ENCODE data around the gene CD53. TPM values are rescaled to one million over a fixed set of nuclear protein-coding genes. Genes with fewer than 3 reads are reported as not detected.
A peak's percentile ranks its signal among the peaks of the same experiment; 100 is the strongest.

The CD53 gene
- total RNA-seq, 1 experiment from 2014 or later = not detected

DNA sequence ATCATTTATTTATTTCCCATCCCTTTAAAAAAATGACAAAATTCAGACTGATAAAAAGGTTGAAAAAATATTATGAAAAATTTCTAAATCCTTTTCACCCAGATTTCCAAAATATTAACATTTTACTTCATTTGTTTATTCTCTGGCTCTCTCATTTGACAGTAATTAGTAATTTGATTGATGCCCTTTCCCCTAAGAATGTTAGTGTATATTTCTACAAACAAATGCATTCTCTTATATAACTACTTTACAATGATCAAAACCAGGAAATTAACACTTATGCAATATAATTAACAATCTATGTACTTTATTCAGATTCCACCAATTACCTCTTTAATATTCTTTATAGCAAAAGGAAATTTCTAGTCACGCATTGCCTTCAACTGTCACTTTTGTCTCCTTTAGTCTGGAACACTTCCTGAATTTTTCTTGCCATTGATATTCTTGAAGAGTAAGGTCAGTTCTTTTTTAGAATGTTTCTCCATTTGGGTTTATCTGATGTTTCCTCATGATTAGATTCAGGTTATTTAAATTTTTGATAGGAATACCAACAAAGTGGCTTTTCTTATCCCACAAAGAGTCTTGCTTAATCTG, 3.9 kb downstream of the CD53 start:
- DNase-seq (ENCODE audit: low read depth) = no peak

DNA sequence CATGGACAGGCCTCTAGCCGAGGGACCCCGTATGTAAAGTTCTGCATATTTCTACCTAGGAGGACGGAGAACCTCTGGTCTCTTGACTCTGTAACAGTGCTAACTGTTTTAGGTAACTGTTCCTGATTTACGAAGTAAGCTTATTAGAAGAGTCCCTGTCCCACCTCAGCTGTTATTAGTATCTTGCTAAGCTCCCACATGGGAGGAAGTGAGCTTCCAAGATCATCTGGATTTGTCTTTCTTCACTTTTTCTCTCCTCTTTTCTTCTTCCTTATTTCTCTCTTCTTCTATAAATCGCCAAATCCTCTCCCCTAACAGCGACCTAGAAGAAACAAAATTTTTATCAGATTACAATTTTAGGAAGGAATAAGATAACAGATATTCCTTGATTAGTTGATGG, 4.4 kb downstream of the CD53 start:
- DNase-seq (ENCODE audit: low read depth) = no peak

DNA sequence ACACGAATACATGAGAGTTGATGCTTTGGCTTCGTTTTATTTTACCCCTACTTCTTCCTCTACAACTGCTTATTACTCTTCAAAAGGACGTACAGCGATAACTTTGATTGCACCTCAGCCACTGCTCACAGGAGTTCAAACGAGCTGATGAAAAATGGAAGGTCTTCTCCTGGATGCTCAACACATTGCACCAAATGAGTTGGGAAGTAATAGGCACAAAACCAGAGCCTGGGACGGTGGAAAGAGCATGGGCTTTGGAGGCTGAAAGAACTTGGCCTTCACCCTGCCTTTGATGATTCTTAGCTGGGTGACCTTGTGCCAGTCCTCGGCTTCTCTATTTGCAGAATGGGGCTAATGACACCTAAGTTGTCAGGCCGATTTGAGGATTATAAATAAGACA, 4.8 kb downstream of the CD53 start:
- DNase-seq (ENCODE audit: low read depth) = no peak

DNA sequence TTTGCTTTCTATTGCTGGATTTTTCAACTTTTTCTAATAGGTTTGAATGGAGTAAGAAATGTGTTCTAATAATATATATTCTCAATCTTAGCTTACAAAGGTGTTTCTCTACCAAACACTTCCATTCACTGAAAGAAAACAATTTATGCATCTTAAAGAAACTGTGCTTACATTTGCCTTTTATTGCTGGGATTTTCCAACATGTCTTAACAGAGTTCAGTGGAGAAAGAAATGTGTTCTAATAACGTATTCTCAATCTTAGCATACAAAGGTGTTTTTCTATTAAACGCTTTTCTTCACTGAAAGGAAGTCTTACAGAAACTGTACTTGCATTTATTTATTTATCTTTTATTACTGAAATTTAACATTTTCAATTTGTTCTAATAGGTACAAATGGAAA, 5.6 kb downstream of the CD53 start:
- no peak for DNase-seq (ENCODE audit: low read depth)

DNA sequence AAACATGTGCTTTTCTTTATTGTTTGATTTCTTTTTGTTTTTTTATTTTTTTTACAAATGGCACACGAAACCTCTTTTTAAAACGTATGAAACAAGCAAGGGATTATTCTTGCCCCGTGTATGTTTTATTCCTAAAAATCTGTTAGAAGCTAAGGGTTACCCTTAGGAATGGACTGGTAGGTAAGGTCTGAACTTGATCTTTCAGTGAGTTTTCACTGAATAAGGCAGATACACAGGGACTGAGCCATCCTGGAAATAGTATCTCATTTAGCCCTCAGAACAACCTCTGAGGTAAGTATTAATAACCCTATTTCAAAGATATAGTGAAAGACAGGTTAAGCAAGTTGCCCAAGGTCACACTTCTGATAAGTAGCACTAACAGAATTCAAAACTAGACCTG, 6.0 kb downstream of the CD53 start:
- DNase-seq (ENCODE audit: low read depth) = no peak

DNA sequence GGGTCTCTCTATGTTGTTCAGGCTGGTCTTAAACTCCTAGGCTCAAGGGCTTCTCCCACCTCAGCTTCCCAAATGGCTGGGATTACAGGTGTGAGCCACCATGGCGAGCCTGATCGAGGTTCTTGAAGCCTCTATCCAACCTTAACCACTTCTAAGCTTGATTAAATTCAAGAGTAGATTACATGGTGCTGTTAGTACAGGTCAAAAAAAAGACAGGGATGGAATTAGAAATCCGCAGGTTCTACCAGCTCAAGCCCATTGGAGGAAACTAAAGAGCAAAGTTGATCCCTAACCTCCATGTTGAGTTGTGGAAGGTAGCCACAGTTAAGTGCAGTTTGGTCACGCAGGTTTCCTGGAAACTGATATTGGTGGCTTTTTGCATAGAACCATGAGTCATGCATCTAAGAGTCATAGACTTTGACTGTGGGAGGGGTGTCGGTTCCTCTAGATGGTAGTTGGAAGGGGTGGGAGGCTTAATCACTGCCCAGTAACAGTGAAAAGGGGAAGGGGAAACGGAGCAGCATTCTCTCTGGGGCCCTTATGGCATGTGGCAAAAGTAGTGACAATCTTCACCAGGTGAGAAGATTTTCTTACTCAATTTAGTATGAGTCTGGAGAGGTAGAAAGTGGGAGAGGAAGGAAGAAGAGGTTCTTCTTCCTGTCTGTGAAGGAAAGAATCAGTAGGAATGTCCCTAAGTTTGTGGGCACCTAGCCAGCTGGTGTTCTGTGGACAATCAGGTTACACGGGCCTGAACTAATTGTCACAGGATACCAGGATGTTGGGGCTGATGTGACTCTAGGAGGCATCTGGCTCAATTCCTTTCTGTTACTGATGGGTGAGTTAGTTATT, 7.0 kb downstream of the CD53 start:
- peak; percentile 25 for DNase-seq (ENCODE audit: low read depth)

DNA sequence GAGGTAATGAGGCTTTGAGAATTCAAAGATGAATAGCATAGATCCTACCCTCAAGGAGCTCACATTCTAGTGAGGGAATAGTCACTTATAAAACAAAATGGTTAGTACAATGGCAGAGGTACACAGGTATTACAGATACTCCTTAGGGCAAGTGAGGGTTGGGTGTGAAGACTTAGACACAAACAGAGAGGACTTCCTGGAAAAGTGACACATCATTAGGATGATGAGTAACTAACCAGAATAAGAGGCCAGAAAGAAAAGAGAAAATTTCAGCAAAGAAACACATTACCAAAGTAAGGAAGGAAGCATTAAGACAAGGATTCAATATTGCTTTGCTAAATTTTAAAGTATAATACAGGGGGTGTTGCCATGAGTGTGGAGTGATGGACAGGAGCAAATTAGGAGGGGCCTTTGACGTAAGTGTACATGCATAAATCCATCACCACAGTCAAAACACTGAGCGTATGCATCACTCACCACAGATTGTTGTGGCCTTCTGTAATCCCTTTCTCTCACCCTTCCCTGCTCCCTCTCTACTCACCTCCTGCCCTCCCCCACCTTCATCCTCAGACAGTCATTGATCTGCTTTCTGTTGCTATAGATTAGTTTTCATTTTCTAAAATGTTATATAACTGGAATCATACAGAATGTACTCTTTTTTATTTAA, 7.9 kb downstream of the CD53 start:
- no peak for DNase-seq (ENCODE audit: low read depth)

DNA sequence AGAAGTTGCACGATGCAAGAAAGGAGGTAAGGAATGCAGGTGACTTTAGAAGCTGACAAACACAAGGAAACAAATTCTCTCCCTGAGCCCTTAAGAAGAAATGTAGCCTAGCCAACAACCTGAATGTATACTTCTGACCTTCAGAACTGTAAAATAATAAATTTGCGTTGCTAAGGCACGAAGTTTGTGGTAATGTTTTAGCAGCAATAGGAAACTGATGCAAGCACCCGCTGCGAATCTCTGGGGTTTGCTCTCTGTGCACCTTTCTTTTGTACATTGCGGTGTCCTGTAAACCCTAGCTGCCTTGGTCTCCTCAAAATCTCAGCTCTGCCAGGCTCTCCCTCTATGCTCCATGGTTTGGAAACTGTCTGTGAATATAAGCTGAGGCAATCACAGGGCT, 15.1 kb downstream of the CD53 start:
- DNase-seq (ENCODE audit: low read depth) = no peak

DNA sequence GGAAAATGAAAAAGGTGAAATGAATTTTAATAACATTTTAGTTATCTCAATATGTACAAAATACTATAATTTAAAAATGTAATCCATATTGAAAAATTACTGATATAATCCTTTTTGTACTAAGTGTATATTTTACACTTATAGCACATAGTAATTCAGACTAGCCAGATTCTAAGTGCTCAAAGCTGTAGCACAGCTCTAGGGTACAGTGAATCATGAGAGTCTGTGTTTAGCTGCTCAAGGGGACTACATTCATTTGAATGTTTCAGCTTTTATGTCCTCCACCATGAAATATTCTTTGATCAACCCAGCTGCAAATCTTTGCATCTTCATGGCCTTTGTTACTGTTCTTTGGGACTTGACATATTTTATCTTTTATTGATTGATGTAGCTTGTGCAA, 15.7 kb downstream of the CD53 start:
- no peak for DNase-seq (ENCODE audit: low read depth)

DNA sequence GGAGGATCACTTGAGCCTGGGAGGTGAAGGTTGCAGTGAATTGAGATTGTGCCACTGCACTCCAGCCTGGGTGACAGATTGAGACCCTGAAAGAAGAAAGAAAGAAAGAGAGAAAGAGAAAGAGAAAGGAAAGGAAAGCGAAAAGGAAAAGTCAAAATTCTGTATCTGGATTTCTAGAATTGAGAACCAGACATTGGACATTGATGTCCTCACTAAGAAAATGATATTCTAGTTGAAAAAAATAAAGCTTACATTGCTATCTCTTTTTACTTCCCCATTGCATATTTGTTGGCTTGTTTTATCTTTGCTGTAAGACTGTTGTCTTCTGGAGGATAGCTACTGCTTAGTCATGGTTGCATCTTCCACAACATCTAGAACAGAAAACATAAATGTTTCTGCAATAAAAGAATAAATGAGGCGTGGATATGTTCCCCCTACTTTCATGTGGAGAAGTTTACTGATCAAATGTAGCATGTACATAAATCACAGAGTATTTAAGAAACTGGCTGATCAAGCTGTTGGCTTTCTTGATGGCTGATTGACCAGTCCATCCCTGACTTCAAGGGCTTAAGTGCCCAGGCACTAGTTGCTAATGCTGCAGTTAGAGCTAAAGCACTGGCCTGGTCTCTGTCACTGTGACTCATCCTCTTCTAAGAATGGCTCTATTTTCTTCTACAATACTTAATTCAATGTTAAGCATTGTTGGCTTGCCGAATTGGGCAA, 17.7 kb downstream of the CD53 start:
- peak; percentile 8 for DNase-seq (ENCODE audit: low read depth)

DNA sequence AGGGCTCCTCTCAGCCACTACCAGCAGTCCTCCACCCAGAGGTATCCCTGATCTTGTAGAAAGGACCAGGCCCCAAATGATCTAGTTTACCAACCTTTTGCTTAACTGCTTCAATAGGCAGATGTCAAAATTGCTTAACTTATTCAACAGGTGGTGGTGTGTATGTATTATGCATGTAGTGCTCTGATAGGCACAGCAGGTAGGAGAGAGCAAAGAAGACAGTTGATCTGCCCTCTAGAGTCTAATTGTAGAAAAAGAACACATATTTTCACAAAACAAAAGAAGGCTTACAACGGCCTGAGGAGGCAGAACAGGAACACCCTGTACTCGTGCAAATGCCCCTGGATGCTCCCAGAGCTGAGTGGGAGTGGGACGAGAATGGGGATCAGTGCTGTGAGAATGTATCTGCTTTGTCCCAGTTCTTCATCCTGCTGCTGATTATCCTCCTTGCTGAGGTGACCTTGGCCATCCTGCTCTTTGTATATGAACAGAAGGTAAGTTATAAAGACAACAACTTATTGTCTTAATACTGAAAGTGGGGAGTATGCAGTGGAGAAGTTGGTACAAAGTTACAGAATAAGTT, 21.1 kb downstream of the CD53 start:
- no peak for DNase-seq (ENCODE audit: low read depth)

DNA sequence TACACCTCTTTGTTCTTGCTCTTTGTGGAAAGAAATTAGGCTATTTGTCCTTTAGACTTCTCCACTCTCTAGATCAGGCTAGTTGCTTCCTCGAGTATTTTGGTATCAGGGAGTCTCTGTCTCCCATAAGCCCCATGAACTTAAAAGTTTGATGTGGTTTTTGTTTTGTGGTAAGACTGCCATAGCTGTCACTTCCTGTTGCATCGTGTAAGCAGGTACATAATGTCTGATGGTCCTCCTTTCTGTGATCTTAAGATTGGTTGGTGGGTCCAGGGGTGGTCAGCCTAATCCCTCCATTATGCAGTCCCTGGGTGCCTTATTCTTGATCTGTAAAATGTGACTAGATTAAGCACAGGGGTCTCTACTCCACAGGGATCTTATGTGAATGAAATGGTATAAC, 23.1 kb downstream of the CD53 start:
- no peak for DNase-seq (ENCODE audit: low read depth)

DNA sequence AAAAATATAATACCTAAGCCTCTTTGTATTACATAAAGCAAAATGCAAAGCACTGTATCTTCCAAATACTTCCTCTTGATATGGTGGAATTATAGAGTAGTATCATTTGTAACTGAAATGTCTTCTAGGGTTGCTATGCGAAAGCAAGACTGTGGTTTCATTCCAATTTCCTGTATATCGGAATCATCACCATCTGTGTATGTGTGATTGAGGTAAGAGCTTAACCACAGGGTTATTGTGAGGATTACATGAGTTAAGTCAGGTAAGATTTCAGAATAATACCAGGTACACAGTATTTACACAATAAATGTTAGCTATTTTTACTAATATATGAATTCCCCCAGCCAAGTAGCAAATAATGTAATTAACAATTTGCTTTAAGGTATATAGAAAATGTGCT, 24.7 kb downstream of the CD53 start:
- DNase-seq (ENCODE audit: low read depth) = no peak

DNA sequence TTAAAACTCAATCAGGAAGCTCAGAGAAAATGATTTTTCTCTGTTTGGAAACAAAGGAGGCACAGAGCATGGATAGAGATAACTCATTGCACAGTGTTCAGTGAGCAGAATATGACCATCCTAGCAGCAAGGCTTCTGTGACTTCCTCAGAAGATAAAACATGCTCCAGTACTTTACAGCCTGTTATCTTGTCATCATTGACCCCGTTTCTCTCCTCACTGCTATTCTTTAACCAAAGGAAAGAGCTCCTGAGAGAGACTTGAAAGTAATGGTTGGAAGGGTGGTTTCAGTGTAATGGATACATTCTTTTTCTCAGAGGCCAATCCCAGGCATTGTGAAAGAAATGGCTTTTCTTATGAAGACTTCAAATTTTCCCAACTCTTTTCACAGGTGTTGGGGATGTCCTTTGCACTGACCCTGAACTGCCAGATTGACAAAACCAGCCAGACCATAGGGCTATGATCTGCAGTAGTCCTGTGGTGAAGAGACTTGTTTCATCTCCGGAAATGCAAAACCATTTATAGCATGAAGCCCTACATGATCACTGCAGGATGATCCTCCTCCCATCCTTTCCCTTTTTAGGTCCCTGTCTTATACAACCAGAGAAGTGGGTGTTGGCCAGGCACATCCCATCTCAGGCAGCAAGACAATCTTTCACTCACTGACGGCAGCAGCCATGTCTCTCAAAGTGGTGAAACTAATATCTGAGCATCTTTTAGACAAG, 25.9 kb downstream of the CD53 start:
- DNase-seq (ENCODE audit: low read depth) = no peak

DNA sequence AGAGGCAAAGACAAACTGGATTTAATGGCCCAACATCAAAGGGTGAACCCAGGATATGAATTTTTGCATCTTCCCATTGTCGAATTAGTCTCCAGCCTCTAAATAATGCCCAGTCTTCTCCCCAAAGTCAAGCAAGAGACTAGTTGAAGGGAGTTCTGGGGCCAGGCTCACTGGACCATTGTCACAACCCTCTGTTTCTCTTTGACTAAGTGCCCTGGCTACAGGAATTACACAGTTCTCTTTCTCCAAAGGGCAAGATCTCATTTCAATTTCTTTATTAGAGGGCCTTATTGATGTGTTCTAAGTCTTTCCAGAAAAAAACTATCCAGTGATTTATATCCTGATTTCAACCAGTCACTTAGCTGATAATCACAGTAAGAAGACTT, 26.5 kb downstream of the CD53 start:
- no peak for DNase-seq (ENCODE audit: low read depth)

DNA sequence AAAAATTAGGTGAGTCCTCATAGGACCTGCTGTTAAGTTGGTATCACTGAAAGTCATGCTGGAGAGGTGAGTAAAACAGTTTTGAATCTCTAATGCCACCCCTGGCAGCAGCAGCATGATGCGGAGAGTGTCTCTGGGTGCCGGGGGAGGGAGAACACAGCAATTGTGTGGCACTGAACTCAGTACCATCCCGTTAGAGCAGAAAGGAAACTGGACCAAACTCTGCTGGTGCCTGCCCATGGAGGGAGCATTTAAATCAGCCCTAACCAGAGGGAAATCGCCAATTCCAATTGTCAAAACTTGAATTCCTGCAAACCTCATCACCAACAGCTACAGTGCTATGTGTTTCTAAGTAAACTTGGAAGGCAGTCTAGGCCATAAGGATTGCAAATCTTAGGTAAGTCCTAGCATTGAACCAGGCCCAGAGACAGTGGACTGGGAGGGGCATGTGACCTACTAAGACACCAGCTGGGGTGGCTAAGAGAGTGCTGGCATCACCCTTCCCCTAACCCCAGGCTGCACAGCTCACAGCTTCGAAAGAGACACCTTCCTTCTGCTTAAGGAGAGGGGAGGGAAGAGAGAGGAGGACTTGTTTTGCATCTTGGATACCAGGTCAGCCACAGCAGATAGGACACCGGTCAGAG, 30.0 kb downstream of the CD53 start:
- no peak for DNase-seq (ENCODE audit: low read depth)

DNA sequence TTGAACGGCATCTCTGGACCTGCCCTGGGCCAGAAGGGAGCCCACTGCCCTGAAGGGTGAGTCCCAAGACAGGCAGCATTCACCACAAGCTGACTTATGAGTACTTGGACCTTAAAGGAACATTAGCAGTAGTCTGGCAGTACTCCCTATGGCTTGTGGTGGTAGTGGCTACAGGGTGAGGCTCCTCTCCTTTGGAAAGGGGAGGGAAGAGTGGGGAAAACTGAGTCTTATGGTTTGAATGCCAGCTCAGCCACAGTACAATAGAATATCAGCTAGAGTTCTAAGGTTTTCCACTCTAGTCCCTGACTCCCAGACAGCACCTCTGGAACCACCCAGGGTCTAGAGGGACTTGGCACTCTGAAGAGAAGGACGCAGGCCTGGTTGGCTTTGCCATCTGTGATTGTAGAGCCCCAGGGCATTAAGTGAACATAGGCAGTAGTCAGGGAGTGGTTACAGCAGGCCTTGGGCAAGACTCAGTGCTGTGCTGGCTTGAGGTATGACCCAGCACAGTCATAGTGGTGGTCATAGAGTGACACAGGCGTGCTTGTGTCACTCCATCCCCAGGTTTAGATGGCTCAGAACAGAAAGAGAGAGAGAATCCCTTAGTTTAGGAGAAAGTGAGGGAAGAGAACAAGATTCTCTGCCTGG, 31.0 kb downstream of the CD53 start:
- DNase-seq (ENCODE audit: low read depth) = peak; percentile 8

DNA sequence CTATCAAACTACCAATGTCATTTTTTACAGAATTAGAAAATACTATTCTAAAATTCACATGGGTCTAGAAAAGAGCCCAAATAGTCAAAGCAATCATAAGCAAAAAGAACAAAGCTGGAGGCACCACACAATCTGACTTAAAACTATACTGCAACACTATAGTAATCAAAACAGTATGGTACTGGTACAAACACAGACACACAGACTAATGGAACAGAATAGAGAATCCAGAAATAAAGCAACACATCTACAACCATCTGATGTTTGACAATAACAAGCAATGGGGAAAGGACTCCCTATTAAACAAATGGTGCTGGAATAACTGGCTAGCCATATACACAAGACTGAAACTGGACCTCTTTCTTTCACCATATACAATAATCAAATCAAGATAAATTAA, 39.8 kb downstream of the CD53 start:
- no peak for DNase-seq (ENCODE audit: low read depth)

DNA sequence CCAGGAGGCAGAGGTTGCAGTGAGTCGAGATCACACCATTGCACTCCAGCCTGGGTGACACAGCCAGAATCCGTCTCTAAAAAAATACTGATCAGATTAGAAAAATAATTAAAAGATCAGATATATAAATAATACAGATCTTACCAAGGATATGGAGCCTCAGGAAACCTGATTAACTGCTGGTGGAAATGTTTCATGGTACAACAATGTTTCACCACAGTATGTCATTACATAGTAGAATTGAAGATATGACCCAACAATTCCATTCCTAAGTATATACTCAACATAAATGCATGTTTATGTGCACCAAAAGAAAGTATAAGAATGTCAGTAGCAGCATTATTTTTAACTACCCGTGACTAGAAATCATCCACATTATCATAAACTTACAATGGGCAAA, 41.7 kb downstream of the CD53 start:
- no peak for DNase-seq (ENCODE audit: low read depth)

DNA sequence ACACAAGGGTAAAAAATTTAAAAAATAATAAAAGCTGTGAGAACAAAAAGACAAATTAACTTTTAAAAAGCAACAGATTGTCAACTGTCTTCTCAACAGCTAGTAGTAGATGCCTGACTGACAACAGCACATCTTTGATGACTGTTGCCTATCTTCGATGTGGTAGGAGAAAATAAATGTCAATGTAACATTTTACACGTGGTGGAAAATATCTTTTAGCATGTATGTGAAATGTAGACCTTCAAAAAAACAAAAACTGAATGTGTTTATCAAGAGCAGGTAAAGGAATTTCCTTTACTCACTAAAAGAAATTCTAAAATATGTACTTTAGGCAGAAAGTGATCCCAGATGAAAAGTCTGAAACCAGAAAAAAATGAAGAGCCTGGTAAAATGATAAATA, 42.9 kb downstream of the CD53 start:
- DNase-seq (ENCODE audit: low read depth) = no peak

Measured in RPMI7951 (cell line).